Vagina (tissue), 2 donors: Measurements from ENCODE around the gene CCDC158. TPM values are rescaled to one million over a fixed set of nuclear protein-coding genes. Genes with fewer than 3 reads are reported as not detected.
"Not testable (repeated sequence)": the region's sequence is repeated elsewhere in the genome, so short reads cannot be mapped to it uniquely, and the experiment has no call there.

Experiments
- DNase-seq, 2 donors: peaks; one replicate each; pipeline ENCODE4 v3.0.0-alpha.2; 2017; ENCODE audit errors: extremely low spot score in 2 of 2
- H3K27ac ChIP-seq: fragments of 200-600 bp; sonication (generic); one replicate; pipeline ENCODE4 v1.5.1; 2019
- H3K27me3 ChIP-seq: fragments of 200-600 bp; sonication (generic); one replicate; pipeline ENCODE4 v1.5.1; 2019
- H3K36me3 ChIP-seq, 2 donors: fragments of 200-600 bp; sonication (generic); one replicate each; pipeline ENCODE4 v1.5.1; 2017 to 2019
- H3K4me1 ChIP-seq: fragments of 200-600 bp; sonication (generic); one replicate; pipeline ENCODE4 v1.5.1; 2019
- H3K4me3 ChIP-seq, 2 donors: fragments of 200-600 bp; sonication (generic); 1 replicate in 1 of 2; 2 replicates in 1 of 2; pipeline ENCODE4 v1.5.1; 2016 to 2019
- H3K9me3 ChIP-seq: fragments of 200-600 bp; sonication (generic); one replicate; pipeline ENCODE4 v1.5.1; 2019
- POLR2A ChIP-seq, 2 donors: fragments of 450-650 bp; IDR thresholded peaks; one replicate each; pipeline ENCODE4 v1.6.1; 2017; ENCODE audit warnings: antibody characterized with exemption in 2 of 2, mild to moderate bottlenecking in 2 of 2, moderate library complexity in 2 of 2
- POLR2AphosphoS5 ChIP-seq, 2 donors: sonication (generic); formaldehyde crosslinking; IDR thresholded peaks; one replicate each; pipeline ENCODE4 v1.9.0; 2017; ENCODE audit warnings: antibody characterized with exemption in 2 of 2, mild to moderate bottlenecking in 2 of 2, low read depth in 1 of 2; ENCODE audit not compliant: insufficient read depth in 1 of 2
- intact Hi-C: fragments of 100-400 bp; cut with DNase I; formaldehyde crosslinking; loops from one replicate; pipeline ENCODE4 v1.15.1; 2023
- total RNA-seq: library from RNA; depleted of rRNA; stranded (reverse); fragments of >200 nt; gene quantifications from one replicate; pipeline ENCODE4 v1.2.3, GENCODE V29; 2016
- TF ChIP-seq, protein P1 (sequence below), 3 experiments: fragments of 450-650 bp in 2 of 3; fragments of 200-600 bp in 1 of 3; sonication (generic) in 1 of 3; IDR thresholded peaks; one replicate each; pipeline ENCODE4 v1.5.1; 2017 to 2019; ENCODE audit warnings: antibody characterized with exemption in 3 of 3, mild to moderate bottlenecking in 2 of 3, moderate library complexity in 2 of 3

CCDC158 gene
- total RNA-seq, 1 donor from 2014 or later = not detected

DNA sequence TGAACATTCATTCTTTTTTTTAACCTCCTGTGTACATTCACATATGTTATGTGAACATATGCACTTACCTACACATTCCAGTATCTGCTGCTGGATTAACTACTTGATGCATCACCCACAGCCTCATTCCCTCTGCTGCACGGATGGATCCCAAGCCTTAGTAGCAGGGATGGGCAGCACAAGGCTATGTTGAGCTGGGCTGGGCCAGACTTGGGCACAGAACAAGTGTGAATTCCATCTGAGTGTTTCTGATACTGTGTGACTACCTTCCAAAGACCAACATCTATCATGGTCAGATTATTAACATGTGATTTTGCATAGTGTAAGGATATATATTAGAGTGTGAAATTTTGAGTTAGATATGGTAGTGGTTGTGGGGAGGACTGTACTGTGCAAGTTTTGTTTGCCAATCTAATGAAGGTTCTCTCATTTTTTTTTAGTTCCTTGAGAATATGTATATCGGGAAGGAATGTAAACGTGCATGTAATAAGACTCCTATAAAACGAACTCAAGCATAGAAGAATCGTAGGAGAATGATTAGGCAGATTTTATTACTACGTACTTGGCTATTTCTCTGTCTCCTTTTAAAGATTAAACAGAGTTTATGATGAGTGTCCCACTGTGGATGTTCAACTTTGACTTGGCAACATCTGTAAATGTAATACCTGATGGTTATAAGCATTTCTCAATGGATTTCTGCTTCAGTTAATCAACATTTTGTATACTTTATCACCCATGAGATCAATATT is 137.8 kb downstream of the CCDC158 start:
- no peaks in the 10 kb centered on the region for H3K4me1 ChIP-seq
- TF ChIP-seq POLR2AphosphoS5 (IDR thresholded peaks at IDR 0.05; ENCODE audit: insufficient read depth in 1 of 2, low read depth in 1 of 2) = no peak
- TF ChIP-seq, protein P1, sequence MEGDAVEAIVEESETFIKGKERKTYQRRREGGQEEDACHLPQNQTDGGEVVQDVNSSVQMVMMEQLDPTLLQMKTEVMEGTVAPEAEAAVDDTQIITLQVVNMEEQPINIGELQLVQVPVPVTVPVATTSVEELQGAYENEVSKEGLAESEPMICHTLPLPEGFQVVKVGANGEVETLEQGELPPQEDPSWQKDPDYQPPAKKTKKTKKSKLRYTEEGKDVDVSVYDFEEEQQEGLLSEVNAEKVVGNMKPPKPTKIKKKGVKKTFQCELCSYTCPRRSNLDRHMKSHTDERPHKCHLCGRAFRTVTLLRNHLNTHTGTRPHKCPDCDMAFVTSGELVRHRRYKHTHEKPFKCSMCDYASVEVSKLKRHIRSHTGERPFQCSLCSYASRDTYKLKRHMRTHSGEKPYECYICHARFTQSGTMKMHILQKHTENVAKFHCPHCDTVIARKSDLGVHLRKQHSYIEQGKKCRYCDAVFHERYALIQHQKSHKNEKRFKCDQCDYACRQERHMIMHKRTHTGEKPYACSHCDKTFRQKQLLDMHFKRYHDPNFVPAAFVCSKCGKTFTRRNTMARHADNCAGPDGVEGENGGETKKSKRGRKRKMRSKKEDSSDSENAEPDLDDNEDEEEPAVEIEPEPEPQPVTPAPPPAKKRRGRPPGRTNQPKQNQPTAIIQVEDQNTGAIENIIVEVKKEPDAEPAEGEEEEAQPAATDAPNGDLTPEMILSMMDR (IDR thresholded peaks at IDR 0.05) = no peak
- no peak for TF ChIP-seq POLR2A (IDR thresholded peaks at IDR 0.05)
- H3K36me3 ChIP-seq = no peaks in the 10 kb centered on the region
- no peak for DNase-seq
- intact Hi-C loops = no loop called here
- no peak overlapping the region for H3K4me3 ChIP-seq
- no peak overlapping the region for H3K27ac ChIP-seq
- no peaks in the 10 kb centered on the region for H3K27me3 ChIP-seq
- no peaks in the 10 kb centered on the region for H3K9me3 ChIP-seq

DNA sequence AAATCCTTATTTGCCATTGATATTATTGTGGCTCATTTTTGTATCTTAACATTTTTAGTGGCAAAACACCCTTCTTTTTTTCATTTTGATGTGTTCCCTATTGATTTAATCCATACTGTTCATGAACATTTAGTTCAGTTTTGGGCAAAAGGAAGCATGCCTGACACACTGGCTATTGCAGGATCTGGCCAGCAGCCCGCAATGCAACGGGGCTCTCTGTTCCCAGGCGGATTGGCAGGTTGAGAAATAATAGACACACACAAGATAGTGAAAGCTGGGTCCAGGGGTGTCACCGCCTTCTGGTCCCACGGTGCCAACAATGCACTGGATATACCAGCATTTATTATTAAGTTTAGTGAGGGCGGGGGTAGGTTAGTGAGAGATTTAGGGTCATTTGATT is 139.3 kb downstream of the CCDC158 start:
- H3K4me1 ChIP-seq, intact Hi-C loops, H3K36me3 ChIP-seq, H3K27me3 ChIP-seq, H3K27ac ChIP-seq, H3K4me3 ChIP-seq, DNase-seq, H3K9me3 ChIP-seq: not testable (repeated sequence)

DNA sequence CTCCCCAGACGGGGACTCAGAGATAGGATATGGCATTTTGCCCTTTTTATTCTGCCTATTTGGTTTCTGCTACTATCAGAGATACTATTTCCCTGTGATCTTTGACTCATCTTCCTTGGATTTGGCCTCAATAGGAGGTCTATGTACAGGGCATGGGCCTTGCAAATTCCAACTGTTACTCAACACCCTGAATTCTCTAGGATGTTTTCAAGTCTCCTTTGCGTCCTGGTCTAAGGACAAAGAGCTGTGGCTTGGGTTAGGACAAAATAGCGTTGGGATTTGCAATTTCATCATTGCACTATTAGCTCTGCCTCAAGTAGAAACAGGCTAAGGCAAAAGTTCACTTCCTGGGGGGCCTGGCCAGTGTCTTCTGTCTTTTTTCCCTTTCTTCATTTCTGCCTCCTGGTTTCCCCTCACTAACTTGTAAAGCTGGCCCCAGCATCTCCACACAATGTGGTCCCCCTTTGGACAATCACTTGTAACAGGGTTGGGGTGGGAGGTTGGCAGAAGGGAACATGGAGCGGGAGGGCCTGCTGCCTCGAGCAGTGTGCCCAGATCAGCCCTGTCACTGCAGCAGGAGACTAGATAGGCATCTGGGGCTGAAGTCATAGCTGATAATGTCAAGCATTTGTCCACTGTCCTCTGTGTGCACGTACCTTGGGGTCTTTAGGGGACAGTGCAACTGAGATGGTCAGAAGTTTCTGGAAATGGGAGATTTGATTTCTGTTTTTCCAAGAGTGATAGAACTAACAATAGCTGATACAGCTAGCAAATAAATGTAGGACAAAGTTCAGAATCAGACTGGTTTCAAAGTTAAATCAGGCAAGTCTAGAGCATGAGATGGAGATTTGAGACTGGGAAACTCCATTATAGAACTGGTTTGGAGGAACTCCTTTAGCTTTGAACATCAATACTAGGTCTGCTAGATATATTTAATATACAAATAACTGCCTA is 140.2 kb downstream of the CCDC158 start:
- Histone ChIP-seq H3K4me3 (no peak overlapping the region), H3K27ac (no peak overlapping the region), H3K9me3 (no peaks in the 10 kb centered on the region), H3K36me3 (no peaks in the 10 kb centered on the region), H3K4me1 (no peaks in the 10 kb centered on the region), H3K27me3 (no peaks in the 10 kb centered on the region)
- DNase-seq = no peak
- intact Hi-C loops = no loop called here
- TF ChIP-seq, protein P1 (IDR thresholded peaks at IDR 0.05) = no peak
- TF ChIP-seq POLR2AphosphoS5 (IDR thresholded peaks at IDR 0.05; ENCODE audit: insufficient read depth in 1 of 2, low read depth in 1 of 2) (no peak), POLR2A (IDR thresholded peaks at IDR 0.05) (no peak)

DNA sequence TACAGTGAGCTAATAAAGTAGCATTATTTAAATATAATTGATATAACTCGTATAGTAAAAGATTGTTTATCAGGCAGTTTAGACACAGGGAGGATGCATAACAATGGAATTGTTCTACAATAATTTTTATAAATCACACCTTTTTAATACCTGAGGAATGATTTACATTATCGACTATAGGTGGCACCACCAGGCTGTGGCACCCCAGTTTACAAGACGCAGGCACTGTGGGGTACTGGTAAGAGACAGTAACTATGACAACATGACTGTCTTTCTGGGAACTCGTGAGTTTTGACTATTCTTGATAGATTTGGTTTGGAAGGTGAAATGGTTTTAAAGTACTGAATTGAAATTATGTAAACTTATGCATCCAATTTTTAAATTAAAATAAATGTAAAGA is 141.5 kb downstream of the CCDC158 start:
- no peaks in the 10 kb centered on the region for H3K9me3 ChIP-seq
- TF ChIP-seq POLR2AphosphoS5 (IDR thresholded peaks at IDR 0.05; ENCODE audit: insufficient read depth in 1 of 2, low read depth in 1 of 2) (no peak), POLR2A (IDR thresholded peaks at IDR 0.05) (no peak)
- TF ChIP-seq, protein P1 (IDR thresholded peaks at IDR 0.05) = no peak
- no peak overlapping the region for H3K27ac ChIP-seq
- intact Hi-C loops = no loop called here
- H3K4me3 ChIP-seq = no peak overlapping the region
- no peaks in the 10 kb centered on the region for H3K36me3 ChIP-seq
- H3K4me1 ChIP-seq = no peaks in the 10 kb centered on the region
- DNase-seq = no peak
- H3K27me3 ChIP-seq = no peaks in the 10 kb centered on the region

DNA sequence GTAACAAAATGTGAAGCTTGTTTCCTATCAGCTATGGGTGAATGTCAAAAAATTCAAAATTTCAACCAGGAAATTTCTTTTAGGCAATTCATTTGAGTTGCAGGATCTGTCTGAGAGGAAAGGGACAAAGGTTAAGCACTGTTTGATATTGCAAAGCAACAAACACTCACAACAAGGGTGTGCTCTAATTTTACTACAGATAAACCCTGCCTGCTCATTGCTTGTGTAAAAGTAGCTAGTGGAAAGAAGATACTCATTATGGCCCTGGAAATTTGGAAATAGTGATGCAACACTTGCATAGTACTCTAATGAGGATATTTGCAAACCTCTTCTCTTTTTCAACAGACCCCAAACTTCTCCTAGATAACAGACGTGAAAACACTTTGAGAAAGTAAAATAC is 142.4 kb downstream of the CCDC158 start:
- intact Hi-C loops = no loop called here

More for the DNA sequence above, 142.4 kb downstream of the CCDC158 start:
- TF ChIP-seq, protein P1 (IDR thresholded peaks at IDR 0.05) = no peak
- no peak for TF ChIP-seq POLR2A (IDR thresholded peaks at IDR 0.05)
- TF ChIP-seq POLR2AphosphoS5 (IDR thresholded peaks at IDR 0.05; ENCODE audit: insufficient read depth in 1 of 2, low read depth in 1 of 2) = no peak
- no peaks in the 10 kb centered on the region for H3K4me1 ChIP-seq
- H3K4me3 ChIP-seq = no peak overlapping the region
- DNase-seq = no peak
- no peaks in the 10 kb centered on the region for H3K36me3 ChIP-seq
- H3K9me3 ChIP-seq = no peaks in the 10 kb centered on the region
- H3K27ac ChIP-seq = no peak overlapping the region
- no peaks in the 10 kb centered on the region for H3K27me3 ChIP-seq
